HepG2 (cell line): ENCODE results near the gene NR2F1-AS1. TPM values are rescaled to one million over a fixed set of nuclear protein-coding genes. Genes with fewer than 3 reads are reported as not detected.

Experiments used
- AGO2 ChIP-seq: fragments of 200-400 bp; formaldehyde crosslinking; optimal IDR thresholded peaks from 2 replicates; pipeline ENCODE3; 2017; ENCODE audit warnings: mild to moderate bottlenecking, low read depth, low read length, moderate library complexity
- BRCA1 ChIP-seq: sonication (generic); formaldehyde crosslinking; IDR thresholded peaks from 2 replicates; pipeline ENCODE4 v1.4.0; 2020; ENCODE audit warnings: missing genetic modification reagents
- GLI4 ChIP-seq: sonication (generic); formaldehyde crosslinking; IDR thresholded peaks from 2 replicates; pipeline ENCODE4 v1.5.1; 2020; ENCODE audit warnings: missing genetic modification reagents, mild to moderate bottlenecking, moderate library complexity, borderline replicate concordance
- GPN1 ChIP-seq: sonication (generic); formaldehyde crosslinking; IDR thresholded peaks from 2 replicates; pipeline ENCODE4 v1.5.1; 2020; ENCODE audit warnings: missing genetic modification reagents, borderline replicate concordance
- HNF4A ChIP-seq: sonication (generic); formaldehyde crosslinking; IDR thresholded peaks from 2 replicates; pipeline ENCODE4 v1.4.0; 2020; ENCODE audit warnings: missing genetic modification reagents
- HOMEZ ChIP-seq: IDR thresholded peaks from 2 replicates; pipeline ENCODE4 v1.6.1; 2016; ENCODE audit warnings: low read depth
- JARID2 ChIP-seq: sonication (generic); formaldehyde crosslinking; IDR thresholded peaks from 2 replicates; pipeline ENCODE4 v1.8.1; 2023; ENCODE audit warnings: missing genetic modification reagents, inconsistent platforms; ENCODE audit not compliant: insufficient replicate concordance
- MAX ChIP-seq: IDR thresholded peaks from 2 replicates; pipeline ENCODE4 v1.6.1; 2012; ENCODE audit warnings: inconsistent platforms
- NONO ChIP-seq, 2 experiments: fragments of 450-650 bp in 1 of 2; sonication (generic) in 1 of 2; formaldehyde crosslinking in 1 of 2; IDR thresholded peaks in 1 of 2; conservative IDR thresholded peaks in 1 of 2; 2 replicates each; pipeline versions ENCODE4 v1.6.1 to v1.8.0; 2017 to 2022; ENCODE audit warnings: mild to moderate bottlenecking in 1 of 2, missing genetic modification reagents in 1 of 2, moderate library complexity in 1 of 2
- PRDM15 ChIP-seq: sonication (generic); formaldehyde crosslinking; IDR thresholded peaks from 2 replicates; pipeline ENCODE4 v1.4.0; 2020; ENCODE audit warnings: missing genetic modification reagents
- RBM39 ChIP-seq: fragments of 200-400 bp; formaldehyde crosslinking; IDR thresholded peaks from one replicate; pipeline ENCODE4 v1.6.1; 2018; ENCODE audit warnings: antibody characterized with exemption, mild to moderate bottlenecking, low read depth, low read length; ENCODE audit not compliant: poor library complexity, severe bottlenecking
- RFXANK ChIP-seq: IDR thresholded peaks from 2 replicates; pipeline ENCODE4 v1.6.1; 2016
- SMAD3 ChIP-seq: sonication (generic); formaldehyde crosslinking; IDR thresholded peaks from 2 replicates; pipeline ENCODE4 v1.4.0; 2020; ENCODE audit warnings: missing genetic modification reagents
- SMAD9 ChIP-seq: sonication (generic); formaldehyde crosslinking; IDR thresholded peaks from 2 replicates; pipeline ENCODE4 v1.5.1; 2020; ENCODE audit warnings: mild to moderate bottlenecking, missing genetic modification reagents
- SNAPC2 ChIP-seq: sonication (generic); formaldehyde crosslinking; IDR thresholded peaks from 2 replicates; pipeline ENCODE4 v1.8.1; 2022; ENCODE audit warnings: mild to moderate bottlenecking, missing genetic modification reagents
- STAG1 ChIP-seq: sonication (generic); formaldehyde crosslinking; IDR thresholded peaks from 2 replicates; pipeline ENCODE4 v1.4.0; 2020; ENCODE audit warnings: missing genetic modification reagents
- ZBTB2 ChIP-seq: sonication (generic); formaldehyde crosslinking; IDR thresholded peaks from 2 replicates; pipeline ENCODE4 v1.8.0; 2022; ENCODE audit warnings: low read depth, missing genetic modification reagents
- ZFY ChIP-seq: sonication (generic); formaldehyde crosslinking; IDR thresholded peaks from 2 replicates; pipeline ENCODE4 v1.4.0; 2020; ENCODE audit warnings: missing genetic modification reagents
- ZKSCAN1 ChIP-seq: fragments of 150-350 bp; IDR thresholded peaks from 2 replicates; pipeline ENCODE4 v1.6.1; 2014; ENCODE audit warnings: low read length
- ZNF30 ChIP-seq: sonication (generic); formaldehyde crosslinking; IDR thresholded peaks from 2 replicates; pipeline ENCODE4 v1.5.0; 2020; ENCODE audit warnings: mild to moderate bottlenecking, missing genetic modification reagents
- ZXDC ChIP-seq: sonication (generic); formaldehyde crosslinking; IDR thresholded peaks from 2 replicates; pipeline ENCODE4 v1.5.0; 2020; ENCODE audit warnings: mild to moderate bottlenecking, missing genetic modification reagents
- polyA plus RNA-seq, 8 experiments: library from polyadenylated mRNA; depleted of rRNA in 3 of 8; stranded (reverse) in 7 of 8; unstranded in 1 of 8; fragments of >200 nt; fragmentation: Illumina TruSeq in 4 of 8; extraction: Trizol in 4 of 8; gene quantifications; 2 replicates each; pipeline versions ENCODE4 v1.2.1 to v1.2.3, GENCODE V29; 2011 to 2016; ENCODE audit warnings: low read depth in 4 of 8, missing spikeins in 1 of 8, mixed read lengths in 1 of 8; ENCODE audit not compliant: insufficient read depth in 1 of 8
- total RNA-seq, 5 experiments: library from RNA; depleted of rRNA; stranded (reverse); fragments of >200 nt; fragmentation: Illumina TruSeq; extraction: Trizol; gene quantifications; 2 replicates each; pipeline ENCODE4 v1.2.3, GENCODE V29; 2016; ENCODE audit warnings: low read depth in 1 of 5

NR2F1-AS1 gene
- total and polyA plus RNA-seq, 2 of the 13 experiments (the other 11 are each of a cell fraction or from before 2014, with no cell fraction given), result 2.8 TPM

- TF ChIP-seq BRCA1 (CRISPR knock-in tag) (no peak), RBM39 (no peak), GLI4 (no peak), SNAPC2 (CRISPR knock-in tag) (no peak), PRDM15 (CRISPR knock-in tag) (no peak), MAX (no peak), ZNF30 (CRISPR knock-in tag) (no peak), ZBTB2 (CRISPR knock-in tag) (no peak), SMAD3 (CRISPR knock-in tag) (no peak), HOMEZ (no peak), NONO (IDR thresholded peaks at IDR 0.05) (no peak), NONO (CRISPR knock-in tag; conservative IDR thresholded peaks at IDR 0.05) (no peak), HNF4A (CRISPR knock-in tag) (0 out of 2 replicates have a peak, but pooled peaks have one; percentile 12), JARID2 (no peak), SMAD9 (no peak), ZFY (CRISPR knock-in tag) (0 out of 2 replicates have a peak, but pooled peaks have one; percentile 26), ZKSCAN1 (no peak), GPN1 (CRISPR knock-in tag) (no peak), ZXDC (CRISPR knock-in tag) (no peak), AGO2 (peak; percentile 91), STAG1 (CRISPR knock-in tag) (no peak), RFXANK (CRISPR knock-in tag) (no peak)
Measured at GRCh38 chr5:93587597-93588351, 6.8 kb upstream of the NR2F1-AS1 start (continued).
